ENCODE measurements around the gene ACYP2. TPM values are rescaled to one million over a fixed set of nuclear protein-coding genes. Genes with fewer than 3 reads are reported as not detected.

The ACYP2 gene
- total and polyA plus RNA-seq, 2 donors (not counting 1 experiment from before 2014, with no cell fraction given): 14.0 to 17.2 TPM

GRCh38 chr2:54267577-54267976, 152.2 kb downstream of the ACYP2 start:
- WGBS (ENCODE audit: insufficient coverage): no CpG with 5 or more reads among the region's 1 CpG

GRCh38 chr2:54271189-54271588, 155.8 kb downstream of the ACYP2 start:
- H2AFZ ChIP-seq (ENCODE audit: insufficient read depth, low read depth, low read length, poor library complexity, severe bottlenecking): no peak overlapping the region
- Mint-ChIP-seq H3K9me3 (ENCODE audit: insufficient read depth) (no peaks in the 10 kb centered on the region), H3K27ac (peak overlapping the region; percentile 65), H3K4me3 (no peak overlapping the region), H3K27me3 (no peaks in the 10 kb centered on the region), H3K4me1 (peaks cover 17% of the 10 kb centered on the region)
- H3K4me3 ChIP-seq (ENCODE audit: control extremely low read depth in 1 of 5, extremely low read depth in 1 of 5, insufficient read depth in 1 of 5, low read depth in 2 of 5, low read length in 4 of 5): no peak overlapping the region
- ATAC-seq (ENCODE audit: low read depth): peak; percentile 10
- no peaks in the 10 kb centered on the region for H3K9me3 ChIP-seq (ENCODE audit: control extremely low read depth in 1 of 3, control insufficient read depth in 2 of 3, insufficient read depth in 1 of 3, low read length in 2 of 3)
- H3K4me2 ChIP-seq (replicated peaks; ENCODE audit: low read depth, low read length, poor library complexity, severe bottlenecking): no peak overlapping the region
- TF ChIP-seq EZH2 (IDR thresholded peaks at IDR 0.05; ENCODE audit: borderline replicate concordance, insufficient read depth, low read depth, low read length, poor library complexity, severe bottlenecking) (no peak), CTCF (IDR thresholded peaks at IDR 0.05) (no peak)
- H3K27me3 ChIP-seq (replicated peaks in 1 of 4; ENCODE audit: control extremely low read depth in 1 of 4, control insufficient read depth in 3 of 4, insufficient read depth in 4 of 4, low read length in 3 of 4): no peaks in the 10 kb centered on the region
- H3K79me2 ChIP-seq (ENCODE audit: control insufficient read depth, insufficient read depth, low read length): no peaks in the 10 kb centered on the region
- peaks cover 18% of the 10 kb centered on the region in 2 donors for H3K4me1 ChIP-seq (ENCODE audit: control insufficient read depth in 2 of 2, insufficient read depth in 2 of 2, low read length in 2 of 2)
- CTCF ChIA-PET: no interaction called here
- intact Hi-C loops (cut with micrococcal nuclease): no loop called here
- H3K27ac ChIP-seq (ENCODE audit: low read length in 2 of 2): peak overlapping the region in 1 of 2 donors; percentile 66
- H3K9ac ChIP-seq (ENCODE audit: low read length): no peak overlapping the region
- peaks cover 1 to 4% of the 10 kb centered on the region in 2 experiments for H3K36me3 ChIP-seq (replicated peaks in 1 of 2; ENCODE audit: control extremely low read depth in 1 of 2, control insufficient read depth in 1 of 2, extremely low read depth in 1 of 2, insufficient read depth in 2 of 2, low read length in 1 of 2)
- 86% methylated on average over 2 of the region's 4 CpGs for WGBS (ENCODE audit: insufficient coverage)
- peak; percentile 14 for DNase-seq
- POLR2A ChIA-PET: no interaction called here
- H4K20me1 ChIP-seq (ENCODE audit: control insufficient read depth, insufficient read depth, low read length, poor library complexity, severe bottlenecking): no peaks in the 10 kb centered on the region

More at GRCh38 chr2:54267577-54267976, 152.2 kb downstream of the ACYP2 start:
- Histone ChIP-seq H4K20me1 (ENCODE audit: control insufficient read depth, insufficient read depth, low read length, poor library complexity, severe bottlenecking) (no peaks in the 10 kb centered on the region), H3K4me3 (ENCODE audit: control extremely low read depth in 1 of 5, extremely low read depth in 1 of 5, insufficient read depth in 1 of 5, low read depth in 2 of 5, low read length in 4 of 5) (no peak overlapping the region), H3K79me2 (ENCODE audit: control insufficient read depth, insufficient read depth, low read length) (no peaks in the 10 kb centered on the region), H3K9me3 (ENCODE audit: control extremely low read depth in 1 of 3, control insufficient read depth in 2 of 3, insufficient read depth in 1 of 3, low read length in 2 of 3) (peaks cover 0 to 8% (median 0%) of the 10 kb centered on the region in 3 donors), H3K27me3 (replicated peaks in 1 of 4; ENCODE audit: control extremely low read depth in 1 of 4, control insufficient read depth in 3 of 4, insufficient read depth in 4 of 4, low read length in 3 of 4) (no peaks in the 10 kb centered on the region), H3K4me1 (ENCODE audit: control insufficient read depth in 2 of 2, insufficient read depth in 2 of 2, low read length in 2 of 2) (peaks cover 17 to 18% of the 10 kb centered on the region in 2 donors), H3K36me3 (replicated peaks in 1 of 2; ENCODE audit: control extremely low read depth in 1 of 2, control insufficient read depth in 1 of 2, extremely low read depth in 1 of 2, insufficient read depth in 2 of 2, low read length in 1 of 2) (no peaks in the 10 kb centered on the region), H3K4me2 (replicated peaks; ENCODE audit: low read depth, low read length, poor library complexity, severe bottlenecking) (no peak overlapping the region), H3K9ac (ENCODE audit: low read length) (no peak overlapping the region), H2AFZ (ENCODE audit: insufficient read depth, low read depth, low read length, poor library complexity, severe bottlenecking) (no peak overlapping the region), H3K27ac (ENCODE audit: low read length in 2 of 2) (no peak overlapping the region)
- TF ChIP-seq EZH2 (IDR thresholded peaks at IDR 0.05; ENCODE audit: borderline replicate concordance, insufficient read depth, low read depth, low read length, poor library complexity, severe bottlenecking): no peak
- no peak for TF ChIP-seq CTCF (IDR thresholded peaks at IDR 0.05)
- CTCF ChIA-PET: interaction anchor here (0.8 kb wide), 1 partner anchor 437 kb away, joined by 3 read pairs; no protein-coding TSS in a partner anchor
- H3K4me1 Mint-ChIP-seq: peaks cover 17% of the 10 kb centered on the region
- POLR2A ChIA-PET: no interaction called here
- DNase-seq (no peak), ATAC-seq (ENCODE audit: low read depth) (no peak)
- intact Hi-C loops (cut with micrococcal nuclease): no loop called here
- H3K27me3 Mint-ChIP-seq: no peaks in the 10 kb centered on the region
- no peaks in the 10 kb centered on the region for H3K9me3 Mint-ChIP-seq (ENCODE audit: insufficient read depth)
- no peak overlapping the region for H3K27ac Mint-ChIP-seq
- H3K4me3 Mint-ChIP-seq: no peak overlapping the region
